Thyroid gland (tissue), 4 donors: ENCODE measurements around the gene BRPF3. TPM values are rescaled to one million over a fixed set of nuclear protein-coding genes. Genes with fewer than 3 reads are reported as not detected.

Source experiments
- DNase-seq, 2 donors: peaks; one replicate each; pipeline ENCODE4 v3.0.0-alpha.2; 2019
- H3K27ac ChIP-seq, 3 donors: fragments of 200-600 bp; sonication (generic); 1 replicate in 2 of 3; 2 replicates in 1 of 3; pipeline ENCODE4 v1.5.1; 2016 to 2019; ENCODE audit warnings: mild to moderate bottlenecking in 1 of 3, moderate library complexity in 1 of 3
- H3K27me3 ChIP-seq: fragments of 200-600 bp; sonication (generic); one replicate; pipeline ENCODE4 v1.5.1; 2019
- H3K36me3 ChIP-seq, 2 donors: fragments of 200-600 bp; sonication (generic); one replicate each; pipeline ENCODE4 v1.5.1; 2016 to 2019
- H3K4me1 ChIP-seq, 2 donors: fragments of 200-600 bp; sonication (generic); one replicate each; pipeline ENCODE4 v1.5.1; 2017 to 2019
- H3K4me3 ChIP-seq, 3 donors: fragments of 200-600 bp; sonication (generic); replicated peaks in 1 of 3; 1 replicate in 2 of 3; 2 replicates in 1 of 3; pipeline ENCODE4 v1.5.1; 2016; ENCODE audit warnings: mild to moderate bottlenecking in 1 of 3
- H3K9me3 ChIP-seq: fragments of 200-600 bp; sonication (generic); one replicate; pipeline ENCODE4 v1.5.1; 2017
- POLR2A ChIP-seq, 2 donors: fragments of 450-650 bp; IDR thresholded peaks; one replicate each; pipeline ENCODE4 v1.6.1; 2017; ENCODE audit warnings: antibody characterized with exemption in 2 of 2, mild to moderate bottlenecking in 2 of 2, moderate library complexity in 1 of 2
- WGBS, 2 donors: methylation state at CpG; one replicate each; pipeline ENCODE4 v1.1.5; 2017; 5-methylcytosine and 5-hydroxymethylcytosine counted together
- intact Hi-C: fragments of 100-400 bp; cut with DNase I; formaldehyde crosslinking; loops from one replicate; pipeline ENCODE4 v1.15.1; 2023
- total RNA-seq, 4 donors: library from RNA; depleted of rRNA; stranded (reverse); fragments of >200 nt; gene quantifications; one replicate each; pipeline ENCODE4 v1.2.3, GENCODE V29; 2016
- TF ChIP-seq, protein P1 (sequence below), 6 experiments: fragments of 200-600 bp in 3 of 6; fragments of 450-650 bp in 3 of 6; sonication (generic) in 3 of 6; IDR thresholded peaks; one replicate each; pipeline ENCODE4 v1.5.1; 2016 to 2019; ENCODE audit warnings: antibody characterized with exemption in 6 of 6, mild to moderate bottlenecking in 2 of 6, inconsistent platforms in 1 of 6, moderate library complexity in 1 of 6

BRPF3 gene
- total RNA-seq, 4 donors from 2014 or later: 21.5 to 55.1 (median 35.3) TPM

DNA sequence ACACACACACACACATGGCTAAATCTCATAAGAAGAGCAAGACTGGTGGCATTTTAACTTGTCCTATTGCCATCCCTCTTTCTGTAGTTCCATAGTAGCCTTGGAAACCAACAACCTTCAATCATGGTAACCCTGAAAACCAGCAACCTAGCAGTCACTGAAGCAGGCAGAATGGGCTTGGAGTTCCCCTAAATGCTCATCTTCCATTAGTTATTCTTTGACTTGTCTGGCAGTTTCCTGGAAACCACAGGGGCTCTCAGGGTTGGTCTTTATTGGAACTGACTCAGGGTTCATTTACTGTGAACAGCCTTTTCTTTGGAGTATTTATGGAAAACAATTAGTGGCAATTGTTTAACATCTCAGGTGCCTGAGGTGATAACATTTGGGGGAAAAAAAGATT is 19.4 kb upstream of the BRPF3 start:
- Histone ChIP-seq H3K36me3 (no peaks in the 10 kb centered on the region), H3K27ac (no peak overlapping the region), H3K9me3 (no peaks in the 10 kb centered on the region), H3K27me3 (no peaks in the 10 kb centered on the region), H3K4me1 (no peaks in the 10 kb centered on the region), H3K4me3 (no peak overlapping the region)
- no peak for DNase-seq
- intact Hi-C loops: no loop called here
- TF ChIP-seq, protein P1, sequence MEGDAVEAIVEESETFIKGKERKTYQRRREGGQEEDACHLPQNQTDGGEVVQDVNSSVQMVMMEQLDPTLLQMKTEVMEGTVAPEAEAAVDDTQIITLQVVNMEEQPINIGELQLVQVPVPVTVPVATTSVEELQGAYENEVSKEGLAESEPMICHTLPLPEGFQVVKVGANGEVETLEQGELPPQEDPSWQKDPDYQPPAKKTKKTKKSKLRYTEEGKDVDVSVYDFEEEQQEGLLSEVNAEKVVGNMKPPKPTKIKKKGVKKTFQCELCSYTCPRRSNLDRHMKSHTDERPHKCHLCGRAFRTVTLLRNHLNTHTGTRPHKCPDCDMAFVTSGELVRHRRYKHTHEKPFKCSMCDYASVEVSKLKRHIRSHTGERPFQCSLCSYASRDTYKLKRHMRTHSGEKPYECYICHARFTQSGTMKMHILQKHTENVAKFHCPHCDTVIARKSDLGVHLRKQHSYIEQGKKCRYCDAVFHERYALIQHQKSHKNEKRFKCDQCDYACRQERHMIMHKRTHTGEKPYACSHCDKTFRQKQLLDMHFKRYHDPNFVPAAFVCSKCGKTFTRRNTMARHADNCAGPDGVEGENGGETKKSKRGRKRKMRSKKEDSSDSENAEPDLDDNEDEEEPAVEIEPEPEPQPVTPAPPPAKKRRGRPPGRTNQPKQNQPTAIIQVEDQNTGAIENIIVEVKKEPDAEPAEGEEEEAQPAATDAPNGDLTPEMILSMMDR (IDR thresholded peaks at IDR 0.05): no peak
- TF ChIP-seq POLR2A (IDR thresholded peaks at IDR 0.05): no peak

DNA sequence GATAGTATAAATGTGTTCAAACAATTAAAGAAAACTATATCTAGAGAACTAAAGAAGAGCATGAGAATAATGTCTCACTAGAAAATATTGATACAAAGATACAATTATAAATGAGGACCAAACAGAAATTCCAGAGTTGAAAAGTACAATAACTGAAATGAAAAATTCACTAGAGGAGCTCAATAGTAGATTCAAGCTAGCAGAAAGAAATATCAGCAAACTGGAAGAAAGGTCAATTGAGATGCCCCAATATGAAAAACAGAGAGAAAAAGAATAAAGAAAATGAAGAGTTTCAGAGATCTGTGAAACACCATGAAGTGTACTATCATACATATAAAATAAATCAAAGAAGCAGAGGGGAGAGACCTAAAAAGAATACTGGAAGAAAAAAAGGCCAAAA is 18.0 kb upstream of the BRPF3 start:
- intact Hi-C loops: no loop called here
- Histone ChIP-seq H3K27me3 (no peaks in the 10 kb centered on the region), H3K27ac (no peak overlapping the region), H3K9me3 (no peaks in the 10 kb centered on the region), H3K36me3 (no peaks in the 10 kb centered on the region), H3K4me3 (no peak overlapping the region), H3K4me1 (no peaks in the 10 kb centered on the region)
- TF ChIP-seq, protein P1 (IDR thresholded peaks at IDR 0.05): no peak
- no peak for DNase-seq

DNA sequence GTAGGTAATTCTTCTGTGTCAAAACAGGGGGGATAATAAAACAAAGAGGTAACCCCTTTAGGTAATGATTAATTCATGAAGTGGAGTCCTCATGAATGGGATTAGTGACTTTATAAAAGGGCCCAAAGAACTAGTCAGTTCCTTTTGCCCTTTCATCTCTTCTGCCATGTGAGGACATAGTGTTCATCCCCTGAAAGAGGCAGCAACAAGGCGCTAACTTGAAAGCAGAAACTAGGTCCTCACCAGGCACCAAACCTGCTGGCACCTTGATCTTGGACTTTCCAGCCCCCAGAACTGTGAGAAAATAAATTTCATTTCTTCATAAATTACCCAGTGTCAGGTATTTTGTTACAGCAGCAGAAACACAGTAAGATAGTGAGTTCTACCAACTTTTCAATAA is 16.4 kb upstream of the BRPF3 start:
- Histone ChIP-seq H3K36me3 (no peaks in the 10 kb centered on the region), H3K9me3 (no peaks in the 10 kb centered on the region), H3K27me3 (no peaks in the 10 kb centered on the region), H3K27ac (no peak overlapping the region), H3K4me1 (no peaks in the 10 kb centered on the region), H3K4me3 (no peak overlapping the region)
- WGBS, 2 donors: 91 to 95% methylated on average over 1 of the region's 1 CpG
- no peak for TF ChIP-seq POLR2A (IDR thresholded peaks at IDR 0.05)
- TF ChIP-seq, protein P1 (IDR thresholded peaks at IDR 0.05): no peak
- intact Hi-C loops: no loop called here
- no peak for DNase-seq

DNA sequence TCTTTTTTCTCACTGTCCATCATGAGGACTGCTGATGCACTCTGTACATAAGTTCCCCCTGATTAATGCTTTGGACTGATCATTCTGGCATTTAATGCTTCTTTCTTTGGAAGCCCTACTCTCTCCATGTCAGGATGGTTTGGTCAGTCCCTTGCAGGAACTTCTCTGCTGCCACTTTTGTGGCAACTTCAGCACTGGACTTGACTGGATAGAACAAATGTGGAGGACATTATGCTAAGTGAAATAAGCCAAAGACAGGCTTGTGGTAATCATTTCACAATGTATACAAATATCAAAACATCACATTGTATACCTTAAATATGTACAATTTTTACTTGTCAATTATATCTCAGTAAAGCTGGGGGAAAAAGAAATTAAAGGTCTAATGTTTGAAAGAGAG is 12.2 kb upstream of the BRPF3 start:
- Histone ChIP-seq H3K4me1 (no peaks in the 10 kb centered on the region), H3K36me3 (no peaks in the 10 kb centered on the region), H3K9me3 (no peaks in the 10 kb centered on the region), H3K4me3 (no peak overlapping the region), H3K27ac (no peak overlapping the region), H3K27me3 (no peaks in the 10 kb centered on the region)
- intact Hi-C loops: no loop called here
- TF ChIP-seq POLR2A (IDR thresholded peaks at IDR 0.05): no peak
- TF ChIP-seq, protein P1 (IDR thresholded peaks at IDR 0.05): no peak
- no peak for DNase-seq

DNA sequence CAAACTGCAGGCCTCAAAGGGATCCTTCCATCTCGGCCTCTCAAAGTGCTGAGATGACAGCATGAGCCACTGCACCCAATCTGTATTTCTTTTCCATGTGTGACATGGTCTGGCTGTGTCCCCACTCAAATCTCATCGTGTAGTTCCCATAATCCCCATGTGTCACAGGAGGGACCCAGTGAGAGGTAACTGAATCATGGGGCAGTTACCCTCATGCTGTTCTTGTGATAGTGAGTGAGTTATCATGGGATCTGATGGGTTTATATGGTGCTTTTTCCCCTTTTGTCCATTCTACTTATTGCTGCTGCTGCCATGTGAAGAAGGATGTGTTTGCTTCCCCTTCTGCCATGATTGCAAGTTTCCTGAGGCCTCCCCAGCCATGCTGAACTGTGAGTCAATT is 10.3 kb upstream of the BRPF3 start:
- WGBS, 2 donors: 90 to 97% methylated on average over 2 of the region's 2 CpGs
- no peak overlapping the region for H3K27ac ChIP-seq
- H3K36me3 ChIP-seq: no peaks in the 10 kb centered on the region

More for the DNA sequence above, 10.3 kb upstream of the BRPF3 start:
- TF ChIP-seq, protein P1 (IDR thresholded peaks at IDR 0.05): no peak
- no peak for TF ChIP-seq POLR2A (IDR thresholded peaks at IDR 0.05)
- no peak overlapping the region for H3K4me3 ChIP-seq
- H3K9me3 ChIP-seq: no peaks in the 10 kb centered on the region
- intact Hi-C loops: no loop called here
- no peak for DNase-seq
- no peaks in the 10 kb centered on the region for H3K27me3 ChIP-seq
- no peaks in the 10 kb centered on the region for H3K4me1 ChIP-seq
